HepG2 (cell line): Measurements from ENCODE around the gene TMCC1. TPM values are rescaled to one million over a fixed set of nuclear protein-coding genes. Genes with fewer than 3 reads are reported as not detected.

Experiments used
- ARID4A ChIP-seq: sonication (generic); formaldehyde crosslinking; IDR thresholded peaks from 2 replicates; pipeline ENCODE4 v1.5.0; 2020; ENCODE audit warnings: mild to moderate bottlenecking, missing genetic modification reagents, borderline replicate concordance
- GTF2F1 ChIP-seq: fragments of 150-350 bp; IDR thresholded peaks from 2 replicates; pipeline ENCODE4 v1.6.1; 2014; ENCODE audit warnings: low read length
- GTF3A ChIP-seq: sonication (generic); formaldehyde crosslinking; conservative IDR thresholded peaks from 2 replicates; pipeline ENCODE4 v1.4.0; 2020; ENCODE audit warnings: mild to moderate bottlenecking, missing genetic modification reagents
- IRX3 ChIP-seq: sonication (generic); formaldehyde crosslinking; IDR thresholded peaks from 2 replicates; pipeline ENCODE4 v1.8.1; 2023; ENCODE audit warnings: mild to moderate bottlenecking, low read depth, missing genetic modification reagents, borderline replicate concordance
- PLRG1 ChIP-seq: fragments of 450-650 bp; conservative IDR thresholded peaks from 2 replicates; pipeline ENCODE4 v1.6.1; 2016
- SOX6 ChIP-seq, 2 experiments: fragments of 450-650 bp in 1 of 2; sonication (generic) in 1 of 2; formaldehyde crosslinking in 1 of 2; IDR thresholded peaks; 2 replicates each; pipeline versions ENCODE4 v1.4.0 to v1.6.1; 2017 to 2020; ENCODE audit warnings: antibody characterized with exemption in 1 of 2, mild to moderate bottlenecking in 1 of 2, missing genetic modification reagents in 1 of 2
- ZNF30 ChIP-seq: sonication (generic); formaldehyde crosslinking; IDR thresholded peaks from 2 replicates; pipeline ENCODE4 v1.5.0; 2020; ENCODE audit warnings: mild to moderate bottlenecking, missing genetic modification reagents
- ZNF318 ChIP-seq: sonication (generic); formaldehyde crosslinking; IDR thresholded peaks from 2 replicates; pipeline ENCODE4 v1.4.0; 2020; ENCODE audit warnings: mild to moderate bottlenecking, missing genetic modification reagents
- ZNF558 ChIP-seq: sonication (generic); formaldehyde crosslinking; IDR thresholded peaks from 2 replicates; pipeline ENCODE4 v1.9.0; 2022; ENCODE audit warnings: mild to moderate bottlenecking, missing genetic modification reagents, borderline replicate concordance
- ZNF564 ChIP-seq: sonication (generic); formaldehyde crosslinking; IDR thresholded peaks from 2 replicates; pipeline ENCODE4 v1.8.1; 2023; ENCODE audit warnings: mild to moderate bottlenecking, missing genetic modification reagents
- ZSCAN30 ChIP-seq: sonication (generic); formaldehyde crosslinking; IDR thresholded peaks from 2 replicates; pipeline ENCODE4 v1.5.0; 2020; ENCODE audit warnings: mild to moderate bottlenecking, missing genetic modification reagents
- polyA plus RNA-seq, 8 experiments: library from polyadenylated mRNA; depleted of rRNA in 3 of 8; stranded (reverse) in 7 of 8; unstranded in 1 of 8; fragments of >200 nt; fragmentation: Illumina TruSeq in 4 of 8; extraction: Trizol in 4 of 8; gene quantifications; 2 replicates each; pipeline versions ENCODE4 v1.2.1 to v1.2.3, GENCODE V29; 2011 to 2016; ENCODE audit warnings: low read depth in 4 of 8, missing spikeins in 1 of 8, mixed read lengths in 1 of 8; ENCODE audit not compliant: insufficient read depth in 1 of 8
- total RNA-seq, 5 experiments: library from RNA; depleted of rRNA; stranded (reverse); fragments of >200 nt; fragmentation: Illumina TruSeq; extraction: Trizol; gene quantifications; 2 replicates each; pipeline ENCODE4 v1.2.3, GENCODE V29; 2016; ENCODE audit warnings: low read depth in 1 of 5
- TF ChIP-seq, protein P1 (sequence below): IDR thresholded peaks from 2 replicates; pipeline ENCODE4 v1.6.1; 2012; ENCODE audit warnings: inconsistent platforms

Gene TMCC1
- total and polyA plus RNA-seq, 2 of the 13 experiments (the other 11 are each of a cell fraction or from before 2014, with no cell fraction given): 12.1 to 264 TPM

DNA sequence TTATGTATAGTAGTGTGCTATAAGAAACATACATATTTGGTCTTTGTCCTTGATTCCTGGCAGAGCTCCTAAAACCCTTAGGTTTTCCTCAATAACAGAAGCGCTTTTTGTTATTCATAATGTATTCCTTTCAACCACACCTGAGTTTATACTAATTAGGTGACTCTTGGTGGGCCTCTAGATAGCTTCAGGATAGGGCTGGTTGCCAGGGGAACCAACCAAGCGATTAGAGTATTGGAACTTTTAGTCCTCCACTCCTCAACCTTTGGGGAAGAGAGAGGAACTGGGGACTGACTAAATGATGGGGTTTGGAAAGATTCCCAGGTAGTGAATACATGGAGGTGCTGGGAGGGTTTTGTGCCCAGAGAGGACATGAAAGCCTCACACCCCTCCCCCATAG is 24.6 kb downstream of the TMCC1 start (continued):
- no peak for TF ChIP-seq ZNF318 (CRISPR knock-in tag)
- TF ChIP-seq, protein P1, sequence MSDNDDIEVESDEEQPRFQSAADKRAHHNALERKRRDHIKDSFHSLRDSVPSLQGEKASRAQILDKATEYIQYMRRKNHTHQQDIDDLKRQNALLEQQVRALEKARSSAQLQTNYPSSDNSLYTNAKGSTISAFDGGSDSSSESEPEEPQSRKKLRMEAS: no peak
- no peak for TF ChIP-seq SOX6 (IDR thresholded peaks at IDR 0.05)
- TF ChIP-seq SOX6 (CRISPR knock-in tag; IDR thresholded peaks at IDR 0.05): no peak
- TF ChIP-seq ZNF564 (CRISPR knock-in tag): no peak
- no peak for TF ChIP-seq ZNF558 (CRISPR knock-in tag)
- no peak for TF ChIP-seq ZNF30 (CRISPR knock-in tag)
- TF ChIP-seq ARID4A (CRISPR knock-in tag): no peak
- no peak for TF ChIP-seq PLRG1
- TF ChIP-seq GTF2F1: no peak
- no peak for TF ChIP-seq IRX3 (CRISPR knock-in tag)
- no peak for TF ChIP-seq GTF3A (CRISPR knock-in tag)
- no peak for TF ChIP-seq ZSCAN30 (CRISPR knock-in tag)
